ENCODE data around the gene PTTG1IP. TPM values are rescaled to one million over a fixed set of nuclear protein-coding genes. Genes with fewer than 3 reads are reported as not detected.

Gene PTTG1IP
- total and polyA plus RNA-seq, 2 of the 13 experiments (the other 11 are each of a cell fraction or from before 2014, with no cell fraction given) = 161 to 700 TPM

GRCh38 chr21:44866780-44867179 lies 6.7 kb downstream of the PTTG1IP start (continued):
- TF ChIP-seq SOX5 (CRISPR knock-in tag; IDR thresholded peaks at IDR 0.05; ENCODE audit: borderline replicate concordance) = 0 out of 2 replicates have a peak, but pooled peaks have one; percentile 15
- peak; percentile 97 for TF ChIP-seq NFE2L2 (IDR thresholded peaks at IDR 0.05; ENCODE audit: low read length)
- peak; percentile 60; the same call in 1 of the 2 replicates for TF ChIP-seq GATAD2A (CRISPR knock-in tag; IDR thresholded peaks at IDR 0.05)
- TF ChIP-seq ZNF7 (CRISPR knock-in tag; IDR thresholded peaks at IDR 0.05) = peak; percentile 96
- no peak for TF ChIP-seq PHF20 (CRISPR knock-in tag; IDR thresholded peaks at IDR 0.05)
- TF ChIP-seq MED1 (CRISPR knock-in tag; IDR thresholded peaks at IDR 0.05) = 0 out of 2 replicates have a peak, but pooled peaks have one; percentile 18
- TF ChIP-seq CHD2 (IDR thresholded peaks at IDR 0.05; ENCODE audit: low read depth, low read length) = no peak
- TF ChIP-seq HNRNPLL (IDR thresholded peaks at IDR 0.05; ENCODE audit: low read depth, low read length, poor library complexity, severe bottlenecking) = no peak
- peak; percentile 9; the same call in 1 of the 2 replicates for TF ChIP-seq ZBTB38 (CRISPR knock-in tag; IDR thresholded peaks at IDR 0.05)

GRCh38 chr21:44865561-44866280 lies 7.8 kb downstream of the PTTG1IP start:
- H3K9me3 ChIP-seq (ENCODE audit: low read length) = no peaks in the 10 kb centered on the region
- H3K27me3 ChIP-seq (ENCODE audit: control insufficient read depth in 1 of 2, insufficient read depth in 2 of 2, low read length in 2 of 2) = no peaks in the 10 kb centered on the region; a peak in 1 of 5 replicates
- 88% methylated on average over 10 of the region's 12 CpGs for WGBS (ENCODE audit: low lambda C conversion rate)
- peaks cover 98% of the 10 kb centered on the region for H4K20me1 ChIP-seq (ENCODE audit: insufficient read depth, low read length)
- intact Hi-C loops (cut with micrococcal nuclease; ENCODE audit: unreplicated experiment) (no loop called here), in situ Hi-C loops (cut with HindIII; ENCODE audit: extremely low pct_ligation_motif_present, low pct_unique_long_range_greater_than_20kb) (no loop called here)
- no peak for FAIRE-seq
- ATAC-seq = no peak
- H2AFZ ChIP-seq (ENCODE audit: low read length) = no peak overlapping the region
- CTCF ChIA-PET (ENCODE audit: low intra/inter-chr PET ratio, low total read pairs) = no interaction called here
- peak overlapping the region; percentile 15; the same call in 1 of the 2 replicates for H3K4me2 ChIP-seq (ENCODE audit: low read depth, low read length)
- peaks cover 88% of the 10 kb centered on the region for H3K4me1 ChIP-seq (ENCODE audit: insufficient read depth, low read length)
- H3K4me3 ChIP-seq (replicated peaks in 1 of 3; ENCODE audit: insufficient read depth in 1 of 3, low read depth in 2 of 3, low read length in 3 of 3) = no peak overlapping the region
- no TSS peak for BruUV-seq (replicated peaks)
- peaks cover 96% of the 10 kb centered on the region for H3K79me2 ChIP-seq (ENCODE audit: insufficient read depth, low read length)
- POLR2A ChIA-PET = interaction anchor here (1.1 kb wide), 1 partner anchor 64 kb away, joined by 3 read pairs; the partner anchor contains the start of gene UBE2G2
- TF ChIP-seq ZBTB21 (CRISPR knock-in tag; IDR thresholded peaks at IDR 0.05) = no peak
- peak; percentile 22; the same call in 1 of the 2 replicates for TF ChIP-seq ZNF687 (CRISPR knock-in tag; IDR thresholded peaks at IDR 0.05)
- no peak for DNase-seq (ENCODE audit: low spot score)
- no peak overlapping the region for H3K9ac ChIP-seq (ENCODE audit: insufficient read depth, low read depth, low read length)
- H3K36me3 ChIP-seq (replicated peaks in 1 of 2; ENCODE audit: control insufficient read depth in 1 of 2, insufficient read depth in 2 of 2, low read length in 2 of 2) = peaks cover 43 to 74% of the 10 kb centered on the region in 2 experiments
- peak overlapping the region; percentile 31 for H3K27ac ChIP-seq (ENCODE audit: extremely low read length, insufficient read depth, low read length)

Measured in HepG2 (cell line).